ENCODE results near the gene FAM229B. TPM values are rescaled to one million over a fixed set of nuclear protein-coding genes. Genes with fewer than 3 reads are reported as not detected.

Gene FAM229B
- total RNA-seq, 1 donor from 2014 or later, result 11.0 TPM

GRCh38 chr6:112148103-112148502 lies 60.7 kb downstream of the FAM229B start:
- no peak for DNase-seq (ENCODE audit: extremely low spot score in 2 of 2)
- no peak overlapping the region for H3K27ac ChIP-seq
- H3K27me3 ChIP-seq, result no peaks in the 10 kb centered on the region
- peaks cover 0 to 11% of the 10 kb centered on the region in 2 donors for H3K36me3 ChIP-seq
- no peak overlapping the region for H3K4me3 ChIP-seq
- intact Hi-C loops (cut with DNase I), result no loop called here
- no peaks in the 10 kb centered on the region for H3K9me3 ChIP-seq
- peaks cover 15% of the 10 kb centered on the region for H3K4me1 ChIP-seq
- TF ChIP-seq CTCF (IDR thresholded peaks at IDR 0.05), result no peak
- no peak for TF ChIP-seq POLR2A (IDR thresholded peaks at IDR 0.05)
- TF ChIP-seq POLR2AphosphoS5 (IDR thresholded peaks at IDR 0.05; ENCODE audit: insufficient read depth in 1 of 2, low read depth in 1 of 2), result no peak

- intact Hi-C loops (cut with DNase I), result no loop called here
- no peak for TF ChIP-seq POLR2AphosphoS5 (IDR thresholded peaks at IDR 0.05; ENCODE audit: insufficient read depth in 1 of 2, low read depth in 1 of 2)
- Histone ChIP-seq H3K4me1 (peaks cover 15% of the 10 kb centered on the region), H3K4me3 (no peak overlapping the region), H3K27me3 (no peaks in the 10 kb centered on the region), H3K27ac (peak overlapping the region; percentile 77), H3K9me3 (no peaks in the 10 kb centered on the region), H3K36me3 (peaks cover 0 to 5% of the 10 kb centered on the region in 2 donors)
- no peak for DNase-seq (ENCODE audit: extremely low spot score in 2 of 2)
Measured at GRCh38 chr6:112149236-112149635, 61.8 kb downstream of the FAM229B start.

- no peaks in the 10 kb centered on the region for H3K9me3 ChIP-seq
- peak overlapping the region; percentile 77 for H3K27ac ChIP-seq
- peaks cover 15% of the 10 kb centered on the region for H3K4me1 ChIP-seq
- H3K27me3 ChIP-seq, result no peaks in the 10 kb centered on the region
- intact Hi-C loops (cut with DNase I), result no loop called here
- peaks cover 0 to 5% of the 10 kb centered on the region in 2 donors for H3K36me3 ChIP-seq
- no peak for DNase-seq (ENCODE audit: extremely low spot score in 2 of 2)
- H3K4me3 ChIP-seq, result no peak overlapping the region
- TF ChIP-seq POLR2AphosphoS5 (IDR thresholded peaks at IDR 0.05; ENCODE audit: insufficient read depth in 1 of 2, low read depth in 1 of 2), result no peak
- no peak for TF ChIP-seq POLR2A (IDR thresholded peaks at IDR 0.05)
- TF ChIP-seq CTCF (IDR thresholded peaks at IDR 0.05), result no peak
Measured at GRCh38 chr6:112149719-112150263, 62.4 kb downstream of the FAM229B start.

GRCh38 chr6:112150363-112150762 lies 63.0 kb downstream of the FAM229B start:
- intact Hi-C loops (cut with DNase I), result no loop called here
- no peaks in the 10 kb centered on the region for H3K9me3 ChIP-seq
- H3K27me3 ChIP-seq, result no peaks in the 10 kb centered on the region
- H3K4me3 ChIP-seq, result no peak overlapping the region
- no peak for DNase-seq (ENCODE audit: extremely low spot score in 2 of 2)
- peak overlapping the region; percentile 77 for H3K27ac ChIP-seq
- TF ChIP-seq CTCF (IDR thresholded peaks at IDR 0.05) (no peak), POLR2A (IDR thresholded peaks at IDR 0.05) (no peak), POLR2AphosphoS5 (IDR thresholded peaks at IDR 0.05; ENCODE audit: insufficient read depth in 1 of 2, low read depth in 1 of 2) (no peak)
- H3K4me1 ChIP-seq, result peaks cover 15% of the 10 kb centered on the region
- peaks cover 0 to 5% of the 10 kb centered on the region in 2 donors for H3K36me3 ChIP-seq

Other genes with a start within 250 kb of the FAM229B start
- 130 TPM for gene FYN, start 214.1 kb upstream of the FAM229B start, total RNA-seq
- gene CCN6, start 33.5 kb upstream of the FAM229B start, total RNA-seq, result not detected
- gene TUBE1, start 109 bp upstream of the FAM229B start, total RNA-seq, result 38.8 TPM
- gene LAMA4, start 167.0 kb downstream of the FAM229B start, total RNA-seq, result 56.5 TPM

All from vagina (tissue), 2 donors.